GM18519 (cell line): ENCODE measurements around the gene GRM2.

ENCODE experiments used
- ATAC-seq: cut with Tn5 transposase; IDR thresholded peaks from one replicate; pipeline ENCODE4 v1.9.1; 2021; ENCODE audit warnings: mild to moderate bottlenecking, moderate library complexity; ENCODE audit not compliant: unreplicated experiment, low FRiP score

GRM2 gene

GRCh38 chr3:51703761-51704510, 2.9 kb upstream of the GRM2 start:
- ATAC-seq: no peak

- ATAC-seq: no peak
Measured at GRCh38 chr3:51704511-51704950, 2.3 kb upstream of the GRM2 start.

- no peak for ATAC-seq
Measured at GRCh38 chr3:51705276-51706020, 1.4 kb upstream of the GRM2 start.

GRCh38 chr3:51706021-51706485, 815 bp upstream of the GRM2 start:
- ATAC-seq: no peak

GRCh38 chr3:51708216-51708845, 1.5 kb downstream of the GRM2 start:
- ATAC-seq: no peak

- ATAC-seq: no peak
Measured at GRCh38 chr3:51709004-51709420, 2.1 kb downstream of the GRM2 start.

DNA sequence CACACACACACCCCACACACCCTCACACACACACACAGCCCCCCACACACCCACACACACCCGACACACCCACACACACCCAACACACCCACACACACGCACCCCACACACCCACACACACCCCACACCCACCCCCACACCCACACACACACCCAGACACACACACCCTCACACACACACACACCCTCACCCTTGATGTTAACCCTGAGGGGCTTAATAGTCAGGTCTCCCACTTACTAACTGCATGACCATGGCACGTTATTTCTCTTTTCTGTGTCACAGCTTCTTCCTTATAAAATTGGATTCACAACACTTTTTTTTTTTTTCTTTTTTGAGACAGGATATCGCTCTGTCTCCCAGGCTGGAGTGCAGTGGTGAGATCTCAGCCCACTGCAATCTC, 2.8 kb downstream of the GRM2 start:
- no peak for ATAC-seq

GRCh38 chr3:51710631-51711351, 3.9 kb downstream of the GRM2 start:
- no peak for ATAC-seq

DNA sequence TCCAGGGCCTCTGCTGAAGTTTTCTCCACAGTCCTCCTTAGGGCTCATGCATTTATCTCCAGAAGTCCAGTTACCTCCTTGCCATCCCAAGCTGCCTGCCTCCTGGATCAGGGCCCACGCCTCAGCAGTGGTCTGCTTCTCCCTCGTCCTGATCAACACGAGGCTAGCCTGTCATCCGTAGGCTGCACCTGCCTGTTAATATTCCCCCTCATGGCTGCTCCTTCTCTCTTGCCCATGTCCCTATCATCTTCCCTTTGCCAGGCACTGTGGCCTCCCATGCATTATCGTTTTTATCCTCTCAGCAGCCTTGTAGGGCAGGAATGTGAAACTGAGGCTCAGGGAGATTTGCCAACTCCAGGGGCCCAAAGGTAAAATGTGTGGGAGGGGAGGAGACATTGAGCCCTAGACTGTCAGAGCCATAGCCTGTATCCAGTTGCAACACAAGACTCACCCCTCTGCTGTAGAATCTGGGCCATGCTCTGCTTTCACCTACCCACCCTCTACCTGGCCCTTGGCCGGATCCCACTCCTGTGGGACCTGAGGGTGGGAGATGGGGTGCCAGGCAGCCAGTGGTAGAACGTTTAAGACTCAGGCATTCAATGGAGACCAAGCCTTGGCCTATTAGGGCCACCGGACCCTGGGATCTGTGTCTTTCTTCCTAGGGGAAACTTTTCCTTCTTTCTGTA, 4.6 kb downstream of the GRM2 start:
- no peak for ATAC-seq

DNA sequence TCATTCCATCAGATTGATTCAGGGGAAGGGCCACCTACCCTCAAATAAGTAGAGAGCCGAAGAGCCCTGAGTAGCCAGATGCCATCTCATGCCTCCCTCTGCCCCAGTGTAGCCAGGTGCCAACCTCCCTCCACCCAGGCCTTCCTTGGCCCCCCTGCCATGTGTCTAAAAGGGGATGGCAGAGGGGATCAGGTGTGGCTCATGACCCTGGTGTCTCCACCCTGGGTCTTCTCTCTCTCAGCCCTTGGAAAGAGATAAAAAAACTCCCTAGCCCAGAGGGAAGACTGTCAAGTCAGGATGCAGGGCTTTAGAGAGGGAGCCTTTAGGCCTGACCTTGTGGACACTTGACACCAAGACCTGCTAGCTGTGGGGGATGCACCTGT, 5.2 kb downstream of the GRM2 start:
- ATAC-seq: no peak

DNA sequence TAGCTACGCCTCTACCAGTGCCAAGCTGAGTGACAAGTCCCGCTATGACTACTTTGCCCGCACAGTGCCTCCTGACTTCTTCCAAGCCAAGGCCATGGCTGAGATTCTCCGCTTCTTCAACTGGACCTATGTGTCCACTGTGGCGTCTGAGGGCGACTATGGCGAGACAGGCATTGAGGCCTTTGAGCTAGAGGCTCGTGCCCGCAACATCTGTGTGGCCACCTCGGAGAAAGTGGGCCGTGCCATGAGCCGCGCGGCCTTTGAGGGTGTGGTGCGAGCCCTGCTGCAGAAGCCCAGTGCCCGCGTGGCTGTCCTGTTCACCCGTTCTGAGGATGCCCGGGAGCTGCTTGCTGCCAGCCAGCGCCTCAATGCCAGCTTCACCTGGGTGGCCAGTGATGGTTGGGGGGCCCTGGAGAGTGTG, 5.7 kb downstream of the GRM2 start:
- no peak for ATAC-seq

- ATAC-seq: no peak
Measured at GRCh38 chr3:51712963-51713362, 6.1 kb downstream of the GRM2 start.

- ATAC-seq: no peak
Measured at GRCh38 chr3:51715231-51715976, 8.5 kb downstream of the GRM2 start.

DNA sequence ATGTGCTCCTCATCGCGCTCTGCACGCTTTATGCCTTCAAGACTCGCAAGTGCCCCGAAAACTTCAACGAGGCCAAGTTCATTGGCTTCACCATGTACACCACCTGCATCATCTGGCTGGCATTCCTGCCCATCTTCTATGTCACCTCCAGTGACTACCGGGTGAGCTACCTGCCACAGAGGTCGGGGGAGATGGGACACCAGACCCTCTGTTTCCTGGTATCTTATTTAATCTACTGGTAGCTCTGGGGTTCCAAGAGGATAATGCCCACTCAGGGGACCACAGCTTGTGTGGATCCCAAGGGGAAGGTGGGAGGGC, 9.1 kb downstream of the GRM2 start:
- ATAC-seq: no peak

GRCh38 chr3:51716805-51717204, 9.9 kb downstream of the GRM2 start:
- no peak for ATAC-seq

DNA sequence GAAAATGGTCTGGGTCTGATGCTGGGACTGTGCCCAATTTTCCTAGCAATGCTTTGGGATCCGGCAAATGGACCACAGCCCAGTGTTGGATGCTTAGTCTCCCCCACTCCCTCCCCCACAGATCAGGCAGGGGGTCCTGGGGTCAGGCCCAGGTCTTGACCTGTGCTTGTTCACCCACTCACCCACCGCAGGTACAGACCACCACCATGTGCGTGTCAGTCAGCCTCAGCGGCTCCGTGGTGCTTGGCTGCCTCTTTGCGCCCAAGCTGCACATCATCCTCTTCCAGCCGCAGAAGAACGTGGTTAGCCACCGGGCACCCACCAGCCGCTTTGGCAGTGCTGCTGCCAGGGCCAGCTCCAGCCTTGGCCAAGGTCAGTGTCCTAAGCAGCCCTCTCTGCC, 10.6 kb downstream of the GRM2 start:
- no peak for ATAC-seq

DNA sequence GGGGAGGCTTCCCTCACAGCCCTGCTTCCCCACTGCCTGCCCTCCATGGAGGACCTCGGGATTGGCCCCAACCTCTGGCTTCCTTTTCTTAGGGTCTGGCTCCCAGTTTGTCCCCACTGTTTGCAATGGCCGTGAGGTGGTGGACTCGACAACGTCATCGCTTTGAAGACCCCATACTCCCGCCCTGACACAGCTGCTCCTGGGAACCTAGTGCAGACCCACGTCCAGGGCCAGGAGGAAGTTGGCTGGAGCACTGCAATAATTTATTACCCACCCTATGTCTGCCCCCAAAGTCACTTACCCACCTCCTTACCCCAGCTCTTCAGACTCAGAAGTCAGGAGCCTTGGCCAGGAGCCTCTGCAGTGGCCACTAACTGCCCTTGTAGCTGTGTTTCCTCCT, 11.1 kb downstream of the GRM2 start:
- ATAC-seq: no peak

DNA sequence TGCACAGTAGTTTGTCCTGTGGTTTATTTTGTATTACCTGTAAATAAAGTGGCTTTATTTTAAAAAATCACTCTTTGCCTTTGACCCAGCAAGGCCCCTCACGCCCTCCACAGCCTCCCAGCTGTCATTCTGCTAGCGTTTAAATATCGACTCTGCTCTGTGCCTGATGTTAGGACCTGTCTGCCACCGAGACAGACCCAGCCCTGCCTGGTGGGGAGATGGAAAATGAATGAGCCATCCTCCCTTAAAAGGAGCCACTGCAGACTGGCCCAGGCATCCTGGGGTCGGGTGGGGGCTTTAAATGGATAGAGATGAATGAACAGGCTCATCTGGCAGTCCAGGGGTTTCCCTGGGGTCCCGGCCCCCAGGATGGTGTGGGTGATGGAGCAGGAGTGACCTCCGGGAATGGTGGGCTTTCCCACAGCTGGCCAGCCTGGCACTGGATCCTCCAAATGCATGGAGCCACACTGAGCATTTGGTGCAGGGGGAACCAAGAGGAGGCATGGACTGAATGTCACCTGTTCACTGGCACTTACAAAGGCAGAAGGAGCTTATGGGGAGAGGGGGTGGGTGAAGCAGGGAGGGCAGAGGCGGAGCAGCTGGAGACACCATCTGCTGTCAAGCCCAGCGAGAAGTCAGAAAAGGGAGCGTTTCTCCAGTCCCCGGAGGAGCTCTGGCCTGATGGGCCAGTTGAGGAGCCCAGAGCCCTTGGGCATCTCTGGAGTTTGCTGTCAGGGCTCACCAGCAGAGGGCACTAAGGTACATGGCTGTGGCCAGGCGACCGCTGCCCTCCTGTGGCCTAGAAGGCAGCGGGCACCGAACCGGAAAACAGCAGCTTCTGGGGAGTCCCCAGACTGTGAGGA, 11.9 kb downstream of the GRM2 start:
- no peak for ATAC-seq
